Measurements from ENCODE around the gene TTC29.

- no peak for TF ChIP-seq CTCF (tag by site-specific recombination; IDR thresholded peaks at IDR 0.05)
- TF ChIP-seq ZNF610 (tag by site-specific recombination; IDR thresholded peaks at IDR 0.05; ENCODE audit: borderline replicate concordance), result no peak
- TF ChIP-seq ZNF133 (tag by site-specific recombination; IDR thresholded peaks at IDR 0.05), result no peak
- no peak for TF ChIP-seq ZSCAN30 (tag by site-specific recombination; IDR thresholded peaks at IDR 0.05)
- no peak for TF ChIP-seq SP2 (tag by site-specific recombination; IDR thresholded peaks at IDR 0.05)
- TF ChIP-seq KLF7 (tag by site-specific recombination; IDR thresholded peaks at IDR 0.05; ENCODE audit: borderline replicate concordance), result no peak
These were observed 89.9 kb downstream of the TTC29 start for GRCh38 chr4:146855761-146856160.

All from HEK293 (cell line).